ENCODE measurements around the gene STIMATE. TPM values are rescaled to one million over a fixed set of nuclear protein-coding genes. Genes with fewer than 3 reads are reported as not detected.

Gene STIMATE
- total and polyA plus RNA-seq, 2 experiments from 2014 or later: 9.3 to 10.3 TPM

DNA sequence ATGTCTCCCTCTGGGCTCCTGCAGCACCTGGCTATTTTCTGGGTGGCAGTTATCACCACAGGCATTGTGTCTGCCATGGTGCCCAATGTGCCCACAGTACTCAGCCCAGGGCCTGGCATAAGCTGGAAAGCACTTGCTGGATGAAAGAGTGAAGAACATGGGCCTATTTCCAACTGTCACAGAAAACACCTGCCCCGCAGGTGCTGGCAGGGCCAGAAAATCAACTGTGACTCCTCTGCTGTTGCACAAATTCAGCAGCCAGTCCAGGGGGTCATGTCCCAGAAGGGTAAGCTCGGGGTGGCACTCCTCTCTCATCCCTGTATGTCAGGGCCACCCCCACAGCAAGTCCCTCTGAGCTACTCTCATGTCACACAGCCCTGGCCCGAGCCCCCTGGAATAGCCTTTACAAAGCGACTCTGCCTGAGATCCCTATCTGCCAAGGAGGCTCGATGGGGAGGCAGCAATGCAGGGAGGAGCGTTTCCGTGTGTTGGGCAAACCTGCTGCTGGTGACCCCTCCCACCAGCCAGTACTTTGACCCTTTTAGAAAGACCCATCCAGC is 85.8 kb downstream of the STIMATE start:
- Histone ChIP-seq H3F3A (ENCODE audit: insufficient read depth) (no peaks in the 10 kb centered on the region), H4K20me1 (ENCODE audit: insufficient read depth) (no peaks in the 10 kb centered on the region)
- no peak for DNase-seq

DNA sequence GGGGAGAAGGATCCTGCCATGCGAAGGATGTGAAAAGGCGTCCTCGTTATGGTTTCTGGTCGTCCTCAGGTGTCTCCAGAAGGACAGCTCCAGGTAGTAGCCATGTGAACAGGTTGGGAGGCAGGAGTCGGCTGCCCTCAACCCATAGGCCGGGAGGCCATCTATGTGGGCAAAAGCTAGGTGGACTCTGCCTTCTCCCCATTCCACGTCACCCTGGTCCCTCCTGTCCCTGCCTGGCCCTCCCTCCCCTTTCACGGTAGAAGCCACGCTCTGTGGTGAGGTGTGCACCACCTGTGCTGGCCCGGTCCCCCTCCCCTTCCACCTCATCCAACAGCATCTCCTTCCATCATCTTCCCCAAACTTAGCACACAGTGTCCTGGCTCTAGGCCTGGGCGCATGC is 86.4 kb downstream of the STIMATE start:
- no peak overlapping the region for H3K9ac ChIP-seq
- H3K27me3 ChIP-seq (replicated peaks; ENCODE audit: insufficient read depth): no peaks in the 10 kb centered on the region
- no peaks in the 10 kb centered on the region for H3K4me1 ChIP-seq (ENCODE audit: insufficient read depth)
- H3K79me2 ChIP-seq (ENCODE audit: insufficient read depth): no peaks in the 10 kb centered on the region
- no peak overlapping the region for H2AFZ ChIP-seq
- no peak for TF ChIP-seq EZH2phosphoT487 (IDR thresholded peaks at IDR 0.05; ENCODE audit: insufficient read depth, low read depth)
- no peaks in the 10 kb centered on the region for H3K36me3 ChIP-seq (ENCODE audit: low read depth)
- H3K27ac ChIP-seq: no peak overlapping the region
- H3K4me2 ChIP-seq (ENCODE audit: unreplicated experiment): no peak overlapping the region
- no peaks in the 10 kb centered on the region for H3F3A ChIP-seq (ENCODE audit: insufficient read depth)
- in situ Hi-C loops (cut with MboI): no loop called here
- H4K20me1 ChIP-seq (ENCODE audit: insufficient read depth): no peaks in the 10 kb centered on the region
- no peak overlapping the region for H3K4me3 ChIP-seq
- DNase-seq: no peak
- H3K9me3 ChIP-seq (ENCODE audit: low read depth): no peaks in the 10 kb centered on the region
- 76 to 82% methylated on average over 11 of the region's 11 CpGs for WGBS, 2 experiments (ENCODE audit: low coverage in 1 of 2, low lambda C conversion rate in 2 of 2, missing lambda C conversion rate in 2 of 2)
- no peaks in the 10 kb centered on the region for H3K9me2 ChIP-seq (ENCODE audit: insufficient read depth)

More for the DNA sequence above, 85.8 kb downstream of the STIMATE start:
- no peaks in the 10 kb centered on the region for H3K36me3 ChIP-seq (ENCODE audit: low read depth)
- no peak overlapping the region for H3K4me3 ChIP-seq
- H3K27ac ChIP-seq: no peak overlapping the region
- H3K79me2 ChIP-seq (ENCODE audit: insufficient read depth): no peaks in the 10 kb centered on the region
- no peaks in the 10 kb centered on the region for H3K9me3 ChIP-seq (ENCODE audit: low read depth)
- H3K9me2 ChIP-seq (ENCODE audit: insufficient read depth): no peaks in the 10 kb centered on the region
- H3K4me1 ChIP-seq (ENCODE audit: insufficient read depth): no peaks in the 10 kb centered on the region
- no peak overlapping the region for H3K9ac ChIP-seq
- in situ Hi-C loops (cut with MboI): no loop called here
- TF ChIP-seq EZH2phosphoT487 (IDR thresholded peaks at IDR 0.05; ENCODE audit: insufficient read depth, low read depth): no peak
- TF ChIP-seq EZH2 (IDR thresholded peaks at IDR 0.05; ENCODE audit: insufficient read depth, poor library complexity, severe bottlenecking): no peak
- H3K27me3 ChIP-seq (replicated peaks; ENCODE audit: insufficient read depth): no peaks in the 10 kb centered on the region
- no peak overlapping the region for H3K4me2 ChIP-seq (ENCODE audit: unreplicated experiment)
- no peak overlapping the region for H2AFZ ChIP-seq
- 41 to 58% methylated on average over 7 of the region's 7 CpGs for WGBS, 2 experiments (ENCODE audit: low coverage in 1 of 2, low lambda C conversion rate in 2 of 2, missing lambda C conversion rate in 2 of 2)

DNA sequence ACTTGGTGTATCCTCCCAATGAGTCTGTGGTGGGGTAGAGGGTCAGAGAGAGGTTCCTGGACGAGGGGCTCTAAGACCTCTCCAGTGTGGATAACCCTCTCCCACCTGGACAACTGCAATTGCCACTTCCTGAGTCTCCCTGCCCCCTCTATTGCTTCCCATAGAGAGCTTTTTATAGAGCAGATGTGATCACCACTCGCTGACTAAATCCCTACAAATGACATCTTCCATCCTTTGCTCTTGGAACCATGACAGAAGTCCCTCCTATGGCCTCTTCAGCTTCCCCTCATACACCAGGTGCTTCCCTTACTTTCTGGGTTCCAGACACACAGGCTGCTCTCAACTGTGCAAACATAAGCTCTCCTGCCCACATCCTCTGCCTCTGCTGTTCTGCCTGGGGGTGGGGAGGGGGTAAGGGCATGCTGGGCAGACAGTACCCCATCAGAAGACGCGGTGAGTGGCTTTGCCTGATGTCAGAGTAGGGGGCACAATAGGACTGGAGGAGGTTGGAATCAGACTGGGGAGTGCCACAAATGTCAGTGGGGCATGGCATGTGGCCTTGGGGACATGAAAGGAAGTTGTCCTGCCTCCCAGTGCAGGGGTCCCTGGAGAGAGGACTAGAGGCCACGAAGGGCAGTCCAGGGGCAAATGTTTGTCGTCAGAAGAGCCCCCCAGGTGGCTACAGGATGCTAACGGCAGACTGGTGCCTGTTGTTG is 87.5 kb downstream of the STIMATE start:
- Histone ChIP-seq H3K4me3 (no peak overlapping the region), H3K4me1 (ENCODE audit: insufficient read depth) (no peaks in the 10 kb centered on the region), H3K4me2 (ENCODE audit: unreplicated experiment) (no peak overlapping the region), H3K27ac (no peak overlapping the region), H2AFZ (no peak overlapping the region), H3K9me2 (ENCODE audit: insufficient read depth) (no peaks in the 10 kb centered on the region), H3K9me3 (ENCODE audit: low read depth) (no peaks in the 10 kb centered on the region), H3K27me3 (replicated peaks; ENCODE audit: insufficient read depth) (no peaks in the 10 kb centered on the region), H3K79me2 (ENCODE audit: insufficient read depth) (no peaks in the 10 kb centered on the region), H3F3A (ENCODE audit: insufficient read depth) (no peaks in the 10 kb centered on the region), H3K9ac (no peak overlapping the region), H3K36me3 (ENCODE audit: low read depth) (no peaks in the 10 kb centered on the region), H4K20me1 (ENCODE audit: insufficient read depth) (no peaks in the 10 kb centered on the region)
- DNase-seq: no peak
- TF ChIP-seq EZH2phosphoT487 (IDR thresholded peaks at IDR 0.05; ENCODE audit: insufficient read depth, low read depth): no peak
- no peak for TF ChIP-seq EZH2 (IDR thresholded peaks at IDR 0.05; ENCODE audit: insufficient read depth, poor library complexity, severe bottlenecking)
- in situ Hi-C loops (cut with MboI): no loop called here
- 41 to 43% methylated on average over 7 of the region's 7 CpGs for WGBS, 2 experiments (ENCODE audit: low coverage in 1 of 2, low lambda C conversion rate in 2 of 2, missing lambda C conversion rate in 2 of 2)

- Histone ChIP-seq H3K9ac (no peak overlapping the region), H3K36me3 (ENCODE audit: low read depth) (no peaks in the 10 kb centered on the region), H3K4me2 (ENCODE audit: unreplicated experiment) (no peak overlapping the region), H4K20me1 (ENCODE audit: insufficient read depth) (no peaks in the 10 kb centered on the region), H3K27me3 (replicated peaks; ENCODE audit: insufficient read depth) (no peaks in the 10 kb centered on the region), H3K4me3 (no peak overlapping the region), H3K4me1 (ENCODE audit: insufficient read depth) (no peaks in the 10 kb centered on the region), H3K9me2 (ENCODE audit: insufficient read depth) (no peaks in the 10 kb centered on the region), H3K27ac (no peak overlapping the region), H3F3A (ENCODE audit: insufficient read depth) (no peaks in the 10 kb centered on the region), H3K9me3 (ENCODE audit: low read depth) (no peaks in the 10 kb centered on the region), H3K79me2 (ENCODE audit: insufficient read depth) (no peaks in the 10 kb centered on the region), H2AFZ (no peak overlapping the region)
- 23 to 25% methylated on average over 2 of the region's 2 CpGs for WGBS, 2 experiments (ENCODE audit: low coverage in 1 of 2, low lambda C conversion rate in 2 of 2, missing lambda C conversion rate in 2 of 2)
- TF ChIP-seq EZH2phosphoT487 (IDR thresholded peaks at IDR 0.05; ENCODE audit: insufficient read depth, low read depth) (no peak), EZH2 (IDR thresholded peaks at IDR 0.05; ENCODE audit: insufficient read depth, poor library complexity, severe bottlenecking) (no peak)
- in situ Hi-C loops (cut with MboI): no loop called here
- DNase-seq: no peak
These were observed 88.2 kb downstream of the STIMATE start for GRCh38 chr3:52809149-52809548.
